ENCODE results near the gene CCL17.
A peak's percentile ranks its signal among the peaks of the same experiment; 100 is the strongest.
"Not testable (repeated sequence)": the region's sequence is repeated elsewhere in the genome, so short reads cannot be mapped to it uniquely, and the experiment has no call there.

The CCL17 gene

DNA sequence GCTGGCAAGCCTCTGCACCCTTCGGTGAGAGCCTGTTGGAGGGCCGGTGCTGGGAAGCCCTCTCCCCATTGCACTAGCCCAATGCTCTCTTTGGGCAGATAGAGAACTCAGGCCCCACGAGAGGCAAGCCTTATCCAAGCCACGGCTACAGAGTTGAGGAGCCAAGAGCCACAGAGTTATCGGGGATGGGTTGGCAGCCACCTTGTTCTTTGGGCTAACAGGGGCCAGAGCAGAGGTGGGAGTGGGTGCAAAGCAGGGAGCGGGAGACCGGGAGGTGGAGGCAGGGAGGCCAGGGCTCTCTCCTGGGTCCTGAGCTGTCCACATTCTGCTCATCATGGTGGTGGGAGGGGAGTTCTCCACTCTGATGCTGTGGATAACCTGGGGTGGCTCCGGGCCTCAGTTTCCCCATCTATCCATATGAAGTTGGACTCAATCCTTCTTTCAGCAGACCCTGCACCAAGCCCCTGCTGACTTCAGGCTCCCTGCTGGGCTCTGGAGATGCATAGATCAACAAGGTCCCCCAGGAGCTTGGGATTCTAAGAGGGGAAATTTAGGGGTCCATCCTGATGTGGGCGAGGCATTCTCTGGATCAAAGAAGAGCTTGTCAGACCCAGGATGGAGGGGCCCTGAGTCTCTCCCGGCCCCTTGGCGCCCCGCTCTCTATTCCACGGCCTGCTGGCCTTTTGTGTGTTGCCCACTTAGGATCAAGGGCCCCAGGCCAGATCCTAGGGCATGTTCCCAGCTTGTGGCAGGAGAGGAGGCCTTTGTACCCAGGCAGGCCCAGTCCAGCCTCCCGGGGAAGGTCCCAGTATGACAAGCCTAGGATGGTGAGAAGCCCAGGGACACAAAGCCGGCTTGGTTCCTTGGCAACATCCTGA, 32.8 kb upstream of the CCL17 start:
- H3K4me3 ChIP-seq (ENCODE audit: low read length) = peak overlapping the region; percentile 57
- H2AFZ ChIP-seq (ENCODE audit: low read depth, low read length) = peak overlapping the region; percentile 37
- no peaks in the 10 kb centered on the region for H3K36me3 ChIP-seq (ENCODE audit: insufficient read depth, low read length)
- peaks cover 11% of the 10 kb centered on the region for H3K27me3 ChIP-seq (ENCODE audit: insufficient read depth, low read length)
- H3K9me3 ChIP-seq (ENCODE audit: low read length) = no peaks in the 10 kb centered on the region
- peaks cover 25% of the 10 kb centered on the region for H3K4me1 ChIP-seq (ENCODE audit: insufficient read depth, low read length)

DNA sequence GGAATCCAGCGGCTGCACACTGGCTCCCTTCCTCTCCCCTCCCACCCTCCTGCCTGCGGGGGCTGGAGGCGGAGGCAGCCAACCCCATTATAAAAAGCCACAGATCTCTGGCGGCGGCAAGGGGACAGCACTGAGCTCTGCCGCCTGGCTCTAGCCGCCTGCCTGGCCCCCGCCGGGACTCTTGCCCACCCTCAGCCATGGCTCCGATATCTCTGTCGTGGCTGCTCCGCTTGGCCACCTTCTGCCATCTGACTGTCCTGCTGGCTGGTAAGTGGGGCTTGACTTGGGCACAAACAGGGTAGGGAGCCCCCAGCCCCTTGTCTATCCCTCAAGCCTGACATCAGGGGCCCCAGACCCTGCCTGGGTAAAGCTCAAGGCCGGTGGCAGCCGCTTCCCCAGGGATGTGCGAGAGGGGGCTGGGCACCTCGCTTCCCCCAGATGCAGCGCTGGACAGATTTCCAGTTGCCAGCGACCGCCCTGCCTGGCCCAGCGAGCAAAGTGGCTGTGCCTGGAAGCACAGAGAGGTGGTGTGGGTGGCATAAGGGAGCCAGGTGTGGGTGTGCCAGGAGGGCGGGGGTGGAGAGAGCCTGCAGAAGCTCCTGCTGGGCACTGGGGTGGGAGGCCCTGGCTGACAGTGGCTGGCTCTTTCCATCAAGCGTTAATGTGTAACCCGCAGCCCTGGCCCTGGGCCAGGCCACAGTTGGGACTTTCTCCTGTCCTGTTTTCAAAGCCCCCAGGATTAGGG, 32.0 kb upstream of the CCL17 start, which contains the start of gene CX3CL1:
CX3CL1 (plus strand) TSS at position 119 of the 745 bp plus-strand sequence; CDS start at position 198, 79 bp downstream.
- H3K4me1 ChIP-seq (ENCODE audit: insufficient read depth, low read length) = peaks cover 25% of the 10 kb centered on the region
- H3K36me3 ChIP-seq (ENCODE audit: insufficient read depth, low read length) = no peaks in the 10 kb centered on the region
- peaks cover 5% of the 10 kb centered on the region for H3K27me3 ChIP-seq (ENCODE audit: insufficient read depth, low read length)
- no peaks in the 10 kb centered on the region for H3K9me3 ChIP-seq (ENCODE audit: low read length)
- peak within 1 kb of the TSS; percentile 57 for H3K4me3 ChIP-seq (ENCODE audit: low read length)
- peak within 1 kb of the TSS; percentile 37 for H2AFZ ChIP-seq (ENCODE audit: low read depth, low read length)

DNA sequence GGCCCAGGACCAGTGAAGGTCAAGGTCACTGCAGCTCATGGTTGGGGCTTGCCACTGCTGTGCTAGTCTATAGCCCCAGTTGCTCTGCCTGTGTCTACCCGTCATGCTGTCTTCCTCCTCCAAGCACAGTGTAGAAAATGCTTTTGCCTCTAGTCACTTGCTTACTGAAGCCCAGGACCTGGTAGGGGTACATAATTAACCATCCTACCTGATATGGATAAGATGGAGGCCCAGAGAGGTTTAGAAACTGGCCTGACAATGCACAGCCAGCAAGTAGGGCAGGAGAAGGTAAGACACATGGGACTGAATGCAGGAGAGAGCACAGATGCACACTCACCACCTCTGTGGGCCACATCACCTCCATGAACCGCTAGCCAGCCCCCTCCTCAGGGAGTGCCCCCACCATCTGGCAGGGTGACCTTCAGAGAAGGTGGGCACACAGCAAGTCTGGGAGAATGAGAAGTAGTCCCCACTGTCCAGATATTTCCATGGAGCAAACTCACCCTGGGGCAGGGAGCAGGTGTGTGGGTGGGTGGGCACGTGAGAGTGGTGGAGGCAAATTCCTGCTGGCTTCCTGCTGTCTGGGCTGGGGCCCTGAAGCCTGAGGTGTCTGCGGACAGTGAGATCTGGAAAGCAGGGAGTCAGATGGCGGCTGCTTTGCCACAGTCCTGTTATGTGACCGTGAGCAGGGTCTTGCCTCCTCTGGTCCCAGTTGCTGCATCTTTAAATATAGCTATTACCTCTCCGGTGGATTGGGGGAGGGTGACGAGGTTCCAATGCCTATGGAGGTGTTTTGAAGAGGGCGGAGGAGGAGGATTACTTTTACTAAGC, 31.2 kb upstream of the CCL17 start:
- H3K36me3 ChIP-seq (ENCODE audit: insufficient read depth, low read length) = no peaks in the 10 kb centered on the region
- no peak overlapping the region for H2AFZ ChIP-seq (ENCODE audit: low read depth, low read length)
- peak overlapping the region; percentile 57 for H3K4me3 ChIP-seq (ENCODE audit: low read length)
- H3K9me3 ChIP-seq (ENCODE audit: low read length) = no peaks in the 10 kb centered on the region
- H3K27me3 ChIP-seq (ENCODE audit: insufficient read depth, low read length) = peaks cover 5% of the 10 kb centered on the region
- peaks cover 25% of the 10 kb centered on the region for H3K4me1 ChIP-seq (ENCODE audit: insufficient read depth, low read length)

DNA sequence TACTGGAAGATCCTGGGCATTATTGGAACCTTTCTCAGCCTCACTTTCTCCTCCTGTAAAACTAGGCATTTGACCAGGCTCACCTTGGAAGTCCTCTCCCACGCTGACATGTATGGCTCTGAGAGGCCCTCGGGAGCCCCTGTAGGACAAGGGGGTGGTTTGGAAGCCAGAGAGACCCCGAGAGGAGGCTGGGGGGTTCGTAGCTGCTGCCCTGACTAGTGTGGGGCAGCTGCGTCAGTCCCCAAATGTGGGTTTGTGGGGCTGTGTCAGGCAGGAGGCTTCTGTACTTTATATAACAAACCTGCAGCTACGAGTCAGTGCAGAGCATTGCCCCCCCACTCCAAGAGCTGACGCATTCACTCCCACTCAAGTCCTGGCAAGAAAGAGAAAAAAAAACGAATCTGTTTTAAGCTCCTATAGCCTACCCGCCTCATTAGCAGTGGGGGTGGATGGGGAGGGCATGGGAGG, 30.5 kb upstream of the CCL17 start:
- Histone ChIP-seq H3K4me3 (ENCODE audit: low read length) (no peak overlapping the region), H3K27me3 (ENCODE audit: insufficient read depth, low read length) (peaks cover 5% of the 10 kb centered on the region), H3K36me3 (ENCODE audit: insufficient read depth, low read length) (no peaks in the 10 kb centered on the region), H3K4me1 (ENCODE audit: insufficient read depth, low read length) (peaks cover 25% of the 10 kb centered on the region), H2AFZ (ENCODE audit: low read depth, low read length) (no peak overlapping the region), H3K9me3 (ENCODE audit: low read length) (no peaks in the 10 kb centered on the region)

DNA sequence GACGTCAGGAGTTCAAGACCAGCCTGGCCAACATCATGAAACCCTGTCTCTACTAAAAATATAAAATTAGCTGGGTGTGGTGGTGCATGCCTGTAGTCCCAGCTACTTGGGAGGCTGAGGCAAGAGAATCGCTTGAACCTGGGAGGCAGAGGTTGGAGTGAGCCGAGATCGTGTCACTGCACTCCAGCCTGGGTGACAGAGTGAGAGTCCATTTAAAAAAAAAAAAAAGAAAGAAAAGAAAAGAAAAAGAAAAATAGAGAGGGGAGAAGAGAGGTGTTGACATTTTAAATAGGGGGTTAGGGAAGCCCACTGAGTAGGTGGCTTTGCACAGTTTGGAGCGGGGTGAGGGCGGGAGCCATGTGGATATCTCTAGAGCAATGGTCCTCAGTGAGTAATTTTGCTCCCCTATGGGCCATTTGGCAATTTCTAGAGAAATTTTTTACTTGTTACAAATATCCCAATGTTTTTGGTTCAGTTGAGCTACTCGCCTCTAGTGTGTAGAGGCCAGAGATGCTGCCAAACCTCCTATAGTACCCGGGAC, 29.6 kb upstream of the CCL17 start:
- not testable (repeated sequence) for H2AFZ ChIP-seq (ENCODE audit: low read depth, low read length); H3K9me3 ChIP-seq (ENCODE audit: low read length); H3K4me3 ChIP-seq (ENCODE audit: low read length); H3K27me3 ChIP-seq (ENCODE audit: insufficient read depth, low read length); H3K36me3 ChIP-seq (ENCODE audit: insufficient read depth, low read length)
- H3K4me1 ChIP-seq (ENCODE audit: insufficient read depth, low read length) = peaks cover 25% of the 10 kb centered on the region

DNA sequence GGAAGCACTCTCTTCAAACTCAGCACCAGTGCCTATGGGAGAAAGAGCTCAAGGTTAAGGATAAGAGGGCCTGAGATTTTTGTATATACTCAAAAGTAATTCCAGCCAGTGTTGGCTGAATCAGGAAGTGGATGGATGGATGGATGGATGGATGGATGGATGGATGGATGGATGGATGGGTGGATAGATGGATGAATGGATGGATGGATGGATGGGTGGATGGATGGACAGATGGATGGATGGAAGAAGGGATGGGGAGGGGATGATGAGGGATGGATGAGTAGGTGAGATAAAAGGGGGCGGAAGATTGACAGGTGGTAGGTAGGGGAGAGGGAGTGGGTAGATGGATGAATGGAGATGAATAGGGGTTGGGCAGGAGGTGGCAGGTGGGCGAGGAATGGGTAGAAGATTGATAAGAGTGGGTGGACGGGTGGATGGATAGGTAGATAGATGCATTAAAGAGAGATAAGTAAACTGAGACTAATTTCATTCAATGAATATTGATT, 28.2 kb upstream of the CCL17 start:
- Histone ChIP-seq H3K27me3 (ENCODE audit: insufficient read depth, low read length) (no peaks in the 10 kb centered on the region), H3K4me3 (ENCODE audit: low read length) (no peak overlapping the region), H2AFZ (ENCODE audit: low read depth, low read length) (no peak overlapping the region), H3K36me3 (ENCODE audit: insufficient read depth, low read length) (no peaks in the 10 kb centered on the region), H3K9me3 (ENCODE audit: low read length) (no peaks in the 10 kb centered on the region), H3K4me1 (ENCODE audit: insufficient read depth, low read length) (peaks cover 24% of the 10 kb centered on the region)

DNA sequence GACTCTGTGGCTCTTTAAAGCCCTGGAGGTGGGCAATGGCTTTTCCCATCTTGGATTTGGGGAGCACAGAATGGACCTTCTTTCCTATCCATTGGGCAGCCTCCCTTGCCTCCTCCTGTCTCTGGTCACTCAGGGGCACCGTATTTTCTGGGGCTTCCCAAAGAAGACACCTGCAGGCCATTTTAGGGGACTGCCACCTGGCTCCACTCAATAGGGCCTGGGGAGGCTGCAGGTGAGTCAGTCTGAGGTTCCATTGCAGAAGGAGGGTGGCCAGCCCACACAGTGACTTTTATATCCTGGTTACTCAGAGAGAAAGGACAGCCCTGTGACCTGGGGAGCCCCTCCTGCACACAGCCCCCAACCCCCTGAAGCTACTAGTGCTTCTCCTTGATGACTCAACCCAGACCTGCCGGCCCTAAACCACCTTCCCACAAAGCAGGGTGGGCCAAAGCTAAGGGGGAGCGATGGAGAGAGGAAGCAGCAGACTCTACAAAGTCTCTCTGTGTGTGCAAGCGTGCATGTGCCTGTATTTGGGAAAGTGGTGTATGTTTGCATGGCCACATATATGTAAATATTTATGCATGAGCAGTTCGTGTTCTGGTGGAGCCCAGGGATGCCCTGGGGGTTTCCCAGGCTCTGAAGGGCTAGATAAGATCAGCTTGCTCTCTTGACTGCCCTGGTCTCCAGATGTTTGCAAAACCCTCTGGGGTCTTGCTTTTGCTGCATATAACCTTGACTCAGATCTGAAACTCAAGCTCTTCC, 27.3 kb upstream of the CCL17 start:
- Histone ChIP-seq H3K9me3 (ENCODE audit: low read length) (no peaks in the 10 kb centered on the region), H3K4me3 (ENCODE audit: low read length) (no peak overlapping the region), H3K36me3 (ENCODE audit: insufficient read depth, low read length) (no peaks in the 10 kb centered on the region), H2AFZ (ENCODE audit: low read depth, low read length) (no peak overlapping the region), H3K27me3 (ENCODE audit: insufficient read depth, low read length) (no peaks in the 10 kb centered on the region), H3K4me1 (ENCODE audit: insufficient read depth, low read length) (peaks cover 17% of the 10 kb centered on the region)

DNA sequence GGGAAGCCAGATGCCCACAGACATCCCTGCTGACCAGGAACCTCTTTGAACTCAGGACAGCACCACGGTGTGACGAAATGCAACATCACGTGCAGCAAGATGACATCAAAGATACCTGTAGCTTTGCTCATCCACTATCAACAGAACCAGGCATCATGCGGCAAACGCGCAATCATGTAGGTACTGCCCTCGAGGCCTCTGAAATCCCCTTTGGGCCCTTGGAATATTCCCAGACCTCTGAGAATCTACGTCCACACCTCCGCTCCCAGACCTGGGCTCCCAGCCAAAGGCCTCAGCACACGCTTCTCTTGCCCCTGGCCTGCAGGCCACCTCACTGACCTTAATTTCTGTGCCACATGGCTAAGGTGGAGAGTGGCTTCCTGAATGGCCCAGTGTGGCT, 25.0 kb upstream of the CCL17 start:
- no peaks in the 10 kb centered on the region for H3K36me3 ChIP-seq (ENCODE audit: insufficient read depth, low read length)
- H3K27me3 ChIP-seq (ENCODE audit: insufficient read depth, low read length) = no peaks in the 10 kb centered on the region
- H3K4me1 ChIP-seq (ENCODE audit: insufficient read depth, low read length) = no peaks in the 10 kb centered on the region
- no peak overlapping the region for H3K4me3 ChIP-seq (ENCODE audit: low read length)
- H3K9me3 ChIP-seq (ENCODE audit: low read length) = no peaks in the 10 kb centered on the region
- no peak overlapping the region for H2AFZ ChIP-seq (ENCODE audit: low read depth, low read length)

DNA sequence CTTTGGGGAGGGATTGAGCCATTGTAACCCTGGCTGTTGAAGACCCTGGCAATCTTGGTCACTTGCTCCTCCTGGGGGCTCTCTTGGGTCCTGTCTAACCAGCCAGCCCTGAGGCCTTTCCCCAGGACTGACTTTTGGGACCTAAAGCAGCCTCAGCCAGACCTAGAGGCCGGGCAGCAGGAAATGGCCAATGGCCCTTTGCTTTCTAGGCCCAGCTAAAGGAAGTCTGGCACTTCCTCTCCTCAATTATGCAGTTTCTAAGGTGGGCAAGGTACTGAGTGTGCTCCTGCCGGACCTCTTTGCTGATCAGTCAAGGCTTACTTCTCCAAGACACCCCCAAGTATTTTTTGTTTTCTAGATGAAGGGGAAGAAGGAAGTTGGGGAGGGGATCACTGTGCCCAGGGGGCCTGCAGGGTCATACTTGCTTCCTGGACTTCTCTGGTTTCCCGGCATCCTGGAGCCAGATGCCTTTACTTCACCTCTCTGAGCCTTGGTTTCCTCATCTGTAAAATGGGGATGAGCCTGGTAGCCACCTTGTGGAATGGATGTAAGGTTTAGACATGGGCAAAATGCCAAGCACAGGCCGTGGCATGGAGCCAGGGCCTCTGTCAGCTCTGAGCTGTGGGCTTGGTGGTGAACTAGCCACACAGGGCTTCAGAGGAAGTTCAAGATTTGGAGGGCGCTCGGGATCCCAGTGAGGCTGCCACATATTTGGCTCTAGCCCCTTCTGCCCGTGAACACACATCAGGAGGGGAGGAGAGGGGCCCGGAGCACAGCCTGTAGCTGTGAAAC, 23.7 kb upstream of the CCL17 start:
- Histone ChIP-seq H3K4me1 (ENCODE audit: insufficient read depth, low read length) (no peaks in the 10 kb centered on the region), H3K4me3 (ENCODE audit: low read length) (no peak overlapping the region), H3K9me3 (ENCODE audit: low read length) (no peaks in the 10 kb centered on the region), H3K27me3 (ENCODE audit: insufficient read depth, low read length) (no peaks in the 10 kb centered on the region), H3K36me3 (ENCODE audit: insufficient read depth, low read length) (no peaks in the 10 kb centered on the region), H2AFZ (ENCODE audit: low read depth, low read length) (no peak overlapping the region)

DNA sequence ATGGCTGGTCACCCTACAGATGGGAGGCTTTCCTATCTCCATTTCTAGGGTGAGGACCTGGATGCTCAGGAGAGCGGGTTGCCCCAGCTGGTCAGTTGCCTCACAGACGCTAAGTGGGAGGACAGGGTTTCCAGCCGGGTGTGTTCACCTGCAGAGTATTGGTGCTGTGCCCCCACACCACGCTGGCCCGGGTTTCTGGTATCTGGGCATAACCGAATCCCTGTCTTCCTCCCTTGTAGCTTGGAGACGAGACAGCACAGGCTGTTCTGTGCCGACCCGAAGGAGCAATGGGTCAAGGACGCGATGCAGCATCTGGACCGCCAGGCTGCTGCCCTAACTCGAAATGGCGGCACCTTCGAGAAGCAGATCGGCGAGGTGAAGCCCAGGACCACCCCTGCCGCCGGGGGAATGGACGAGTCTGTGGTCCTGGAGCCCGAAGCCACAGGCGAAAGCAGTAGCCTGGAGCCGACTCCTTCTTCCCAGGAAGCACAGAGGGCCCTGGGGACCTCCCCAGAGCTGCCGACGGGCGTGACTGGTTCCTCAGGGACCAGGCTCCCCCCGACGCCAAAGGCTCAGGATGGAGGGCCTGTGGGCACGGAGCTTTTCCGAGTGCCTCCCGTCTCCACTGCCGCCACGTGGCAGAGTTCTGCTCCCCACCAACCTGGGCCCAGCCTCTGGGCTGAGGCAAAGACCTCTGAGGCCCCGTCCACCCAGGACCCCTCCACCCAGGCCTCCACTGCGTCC, 22.6 kb upstream of the CCL17 start:
- Histone ChIP-seq H3K36me3 (ENCODE audit: insufficient read depth, low read length) (no peaks in the 10 kb centered on the region), H3K4me1 (ENCODE audit: insufficient read depth, low read length) (no peaks in the 10 kb centered on the region), H3K9me3 (ENCODE audit: low read length) (no peaks in the 10 kb centered on the region), H3K4me3 (ENCODE audit: low read length) (no peak overlapping the region), H3K27me3 (ENCODE audit: insufficient read depth, low read length) (no peaks in the 10 kb centered on the region), H2AFZ (ENCODE audit: low read depth, low read length) (no peak overlapping the region)
